Left lung (tissue), 10 donors: ENCODE measurements around the gene CYP4F12. TPM values are rescaled to one million over a fixed set of nuclear protein-coding genes. Genes with fewer than 3 reads are reported as not detected.

Experiments
- ATAC-seq: fragments of 200-7000 bp; cut with Tn5 transposase; one replicate; pipeline ENCODE4 v1.9.1; 2020; ENCODE audit warnings: moderate library complexity
- DNase-seq, 4 donors: peaks; one replicate each; pipeline ENCODE4 v3.0.0-alpha.2; 2013 to 2020
- H3K27ac ChIP-seq, 2 donors: fragments of 200-600 bp; sonication (generic) in 1 of 2; one replicate each; pipeline versions ENCODE4 v1.5.0 to v1.8.0; 2020 to 2021
- H3K27me3 ChIP-seq, 2 donors: fragments of 200-600 bp; sonication (generic) in 1 of 2; one replicate each; pipeline versions ENCODE4 v1.5.0 to v1.8.0; 2020 to 2021
- H3K36me3 ChIP-seq, 2 donors: fragments of 200-600 bp; sonication (generic) in 1 of 2; one replicate each; pipeline versions ENCODE4 v1.5.0 to v1.8.0; 2020 to 2021
- H3K4me1 ChIP-seq, 2 donors: fragments of 200-600 bp; one replicate each; pipeline ENCODE4 v1.8.0; 2021
- H3K4me3 ChIP-seq, 2 donors: fragments of 200-600 bp; sonication (generic) in 1 of 2; one replicate each; pipeline versions ENCODE4 v1.5.0 to v1.8.0; 2020 to 2021; ENCODE audit warnings: mild to moderate bottlenecking in 1 of 2
- H3K9me3 ChIP-seq, 2 donors: fragments of 200-600 bp; sonication (generic) in 1 of 2; one replicate each; pipeline versions ENCODE4 v1.5.0 to v1.8.0; 2020 to 2021
- intact Hi-C, 2 donors: fragments of 100-400 bp; cut with DNase I; formaldehyde crosslinking; loops; one replicate each; pipeline versions ENCODE4 v1.11.2 to v1.14.2; 2022
- polyA plus RNA-seq, 6 donors: library from polyadenylated mRNA; unstranded; fragments of 120-200 nt; gene quantifications; one replicate each; pipeline ENCODE4 v1.2.1, GENCODE V29; 2013; ENCODE audit not compliant: insufficient read length in 6 of 6
- total RNA-seq, 2 donors: library from RNA; stranded (reverse); fragmentation: NEBNext Ultra II Directional; extraction: Animal tissue kit (Norgen Biotek cat#: 25700); gene quantifications; one replicate each; pipeline ENCODE4 v1.2.1, GENCODE V29; 2021
- TF ChIP-seq, protein P1 (sequence below), 2 donors: fragments of 200-600 bp; sonication (generic) in 1 of 2; IDR thresholded peaks; one replicate each; pipeline versions ENCODE4 v1.5.0 to v1.8.0; 2021; ENCODE audit warnings: antibody characterized with exemption in 2 of 2
- donor health status: DM: no; HTN: yes; CAD: no.
- donor health status: DM: no; HTN: no; CAD: no.

The CYP4F12 gene
- total and polyA plus RNA-seq, 8 donors, result 3.8 to 15.8 (median 9.9) TPM

DNA sequence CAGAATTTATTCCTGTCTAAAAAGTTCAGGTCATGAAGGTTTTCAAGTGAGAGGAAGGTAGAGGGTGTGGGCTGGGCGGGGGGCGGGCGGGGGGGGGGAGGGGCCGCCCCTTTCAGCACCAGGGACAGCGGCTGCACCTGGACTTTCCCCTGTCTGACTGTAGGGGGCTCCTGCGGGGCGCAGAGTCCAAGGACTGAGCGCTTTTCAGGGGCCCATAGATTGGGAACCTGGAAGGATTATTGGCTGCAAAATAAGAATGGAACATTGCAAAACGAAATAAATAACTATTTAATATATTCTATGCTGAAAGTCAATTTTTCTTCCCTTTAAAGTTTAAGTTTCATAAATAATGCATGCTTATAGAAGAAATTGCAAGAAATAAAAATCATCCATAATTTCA is 41.1 kb upstream of the CYP4F12 start:
- Histone ChIP-seq H3K9me3 (no peaks in the 10 kb centered on the region), H3K27ac (no peak overlapping the region), H3K27me3 (peaks cover 0 to 47% of the 10 kb centered on the region in 2 donors), H3K36me3 (no peaks in the 10 kb centered on the region), H3K4me3 (no peak overlapping the region), H3K4me1 (peaks cover 0 to 22% of the 10 kb centered on the region in 2 donors)
- TF ChIP-seq, protein P1, sequence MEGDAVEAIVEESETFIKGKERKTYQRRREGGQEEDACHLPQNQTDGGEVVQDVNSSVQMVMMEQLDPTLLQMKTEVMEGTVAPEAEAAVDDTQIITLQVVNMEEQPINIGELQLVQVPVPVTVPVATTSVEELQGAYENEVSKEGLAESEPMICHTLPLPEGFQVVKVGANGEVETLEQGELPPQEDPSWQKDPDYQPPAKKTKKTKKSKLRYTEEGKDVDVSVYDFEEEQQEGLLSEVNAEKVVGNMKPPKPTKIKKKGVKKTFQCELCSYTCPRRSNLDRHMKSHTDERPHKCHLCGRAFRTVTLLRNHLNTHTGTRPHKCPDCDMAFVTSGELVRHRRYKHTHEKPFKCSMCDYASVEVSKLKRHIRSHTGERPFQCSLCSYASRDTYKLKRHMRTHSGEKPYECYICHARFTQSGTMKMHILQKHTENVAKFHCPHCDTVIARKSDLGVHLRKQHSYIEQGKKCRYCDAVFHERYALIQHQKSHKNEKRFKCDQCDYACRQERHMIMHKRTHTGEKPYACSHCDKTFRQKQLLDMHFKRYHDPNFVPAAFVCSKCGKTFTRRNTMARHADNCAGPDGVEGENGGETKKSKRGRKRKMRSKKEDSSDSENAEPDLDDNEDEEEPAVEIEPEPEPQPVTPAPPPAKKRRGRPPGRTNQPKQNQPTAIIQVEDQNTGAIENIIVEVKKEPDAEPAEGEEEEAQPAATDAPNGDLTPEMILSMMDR (IDR thresholded peaks at IDR 0.05), result peak in 1 of 2 donors; percentile 16
- intact Hi-C loops, result no loop called here
- ATAC-seq, result peak; percentile 54
- peak in 1 of 4 donors; percentile 18 for DNase-seq

GRCh38 chr19:15633082-15633835 is 39.6 kb upstream of the CYP4F12 start:
- Histone ChIP-seq H3K36me3 (no peaks in the 10 kb centered on the region), H3K4me3 (no peak overlapping the region), H3K4me1 (peaks cover 0 to 22% of the 10 kb centered on the region in 2 donors), H3K27ac (peak overlapping the region in 1 of 2 donors; percentile 64), H3K27me3 (peaks cover 0 to 44% of the 10 kb centered on the region in 2 donors), H3K9me3 (no peaks in the 10 kb centered on the region)
- no peak for ATAC-seq
- intact Hi-C loops, result no loop called here
- TF ChIP-seq, protein P1 (IDR thresholded peaks at IDR 0.05), result no peak
- DNase-seq, result no peak

DNA sequence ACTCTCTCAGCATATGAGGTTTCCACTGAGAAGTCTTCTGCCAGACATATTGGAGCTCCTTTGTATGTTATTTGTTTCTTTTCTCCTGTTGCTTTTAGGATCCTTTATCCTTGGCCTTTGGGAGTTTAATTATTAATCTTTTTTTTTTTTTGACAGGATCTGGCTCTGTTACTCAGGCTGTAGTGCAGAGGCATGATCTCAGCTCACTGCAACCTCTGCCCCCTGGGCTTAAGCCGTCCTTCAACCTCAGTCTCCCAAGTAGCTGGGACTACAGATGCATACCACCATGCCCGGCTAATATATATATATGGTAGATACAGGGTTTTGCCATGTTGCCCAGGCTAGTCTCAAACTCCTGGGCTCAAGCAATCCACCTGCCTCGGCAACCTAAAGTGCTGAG is 38.8 kb upstream of the CYP4F12 start:
- DNase-seq (no peak), ATAC-seq (no peak)
- Histone ChIP-seq H3K36me3 (no peaks in the 10 kb centered on the region), H3K27ac (peak overlapping the region in 1 of 2 donors; percentile 64), H3K4me3 (no peak overlapping the region), H3K9me3 (no peaks in the 10 kb centered on the region), H3K27me3 (peaks cover 0 to 35% of the 10 kb centered on the region in 2 donors), H3K4me1 (peaks cover 0 to 22% of the 10 kb centered on the region in 2 donors)
- TF ChIP-seq, protein P1 (IDR thresholded peaks at IDR 0.05), result no peak
- intact Hi-C loops, result no loop called here

DNA sequence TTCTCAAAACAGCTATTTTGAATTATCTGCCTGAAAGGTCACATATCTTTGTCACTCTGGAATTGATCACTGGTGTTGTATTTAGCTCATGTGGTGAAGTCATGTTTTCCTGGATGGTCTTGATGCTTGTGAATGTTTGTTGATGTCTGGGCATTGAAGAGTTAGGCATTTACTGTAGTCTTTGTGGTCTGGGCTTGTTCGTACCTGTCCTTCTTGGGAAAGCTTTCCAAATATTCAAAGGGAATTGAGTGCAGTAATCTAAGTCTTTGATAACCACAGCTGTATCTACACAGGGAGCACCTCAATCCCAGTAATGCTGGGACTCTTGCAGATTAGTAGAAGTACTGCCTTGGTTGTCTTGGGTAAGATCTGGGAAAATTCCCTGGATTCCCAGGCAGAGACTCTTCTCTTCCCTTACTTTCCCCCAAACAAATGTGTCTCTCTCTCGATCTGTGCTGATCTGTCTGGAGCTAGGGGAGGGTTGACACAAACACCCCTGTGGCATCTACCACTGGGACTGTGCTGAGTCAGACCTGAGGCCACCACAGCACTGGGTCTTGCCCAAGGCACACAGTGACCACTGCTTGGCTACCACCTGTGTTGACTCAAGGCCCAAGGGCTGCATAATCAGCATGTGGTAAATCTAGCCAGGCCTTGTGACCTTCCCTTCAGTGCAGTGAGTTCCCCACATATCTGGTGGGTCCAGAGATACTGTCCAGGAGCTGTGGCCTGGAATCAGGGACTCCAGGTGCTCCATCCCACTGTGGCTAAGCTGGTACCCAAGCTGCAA is 37.7 kb upstream of the CYP4F12 start:
- Histone ChIP-seq H3K36me3 (no peaks in the 10 kb centered on the region), H3K9me3 (no peaks in the 10 kb centered on the region), H3K4me1 (peaks cover 0 to 19% of the 10 kb centered on the region in 2 donors), H3K4me3 (no peak overlapping the region), H3K27ac (peak overlapping the region in 1 of 2 donors; percentile 64), H3K27me3 (peaks cover 0 to 33% of the 10 kb centered on the region in 2 donors)
- TF ChIP-seq, protein P1 (IDR thresholded peaks at IDR 0.05), result no peak
- intact Hi-C loops, result no loop called here
- ATAC-seq (no peak), DNase-seq (no peak)

DNA sequence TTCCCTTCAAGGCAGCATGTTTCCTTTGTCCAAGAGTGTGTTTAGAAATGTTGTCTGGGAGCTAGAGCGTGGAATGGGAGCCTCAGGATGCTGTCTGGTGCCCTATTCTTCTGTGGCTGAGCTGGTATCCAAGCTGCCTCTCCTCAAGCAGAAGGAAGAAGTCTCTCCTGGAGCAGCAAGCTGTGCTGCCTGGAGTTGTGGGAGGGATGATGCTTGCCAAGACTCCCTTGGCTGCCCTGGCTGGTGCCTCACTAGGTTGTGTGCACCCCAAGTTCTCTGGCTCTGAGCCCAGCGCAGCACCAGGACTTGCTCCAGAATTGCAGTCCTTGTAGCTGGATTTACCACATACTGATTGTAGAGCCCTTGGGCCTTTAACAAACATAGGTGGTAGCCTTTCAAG is 36.9 kb upstream of the CYP4F12 start:
- Histone ChIP-seq H3K4me1 (peaks cover 0 to 27% of the 10 kb centered on the region in 2 donors), H3K27ac (peak overlapping the region in 1 of 2 donors; percentile 64), H3K27me3 (peaks cover 0 to 25% of the 10 kb centered on the region in 2 donors), H3K4me3 (no peak overlapping the region), H3K9me3 (no peaks in the 10 kb centered on the region), H3K36me3 (no peaks in the 10 kb centered on the region)
- ATAC-seq, result no peak
- TF ChIP-seq, protein P1 (IDR thresholded peaks at IDR 0.05), result no peak
- intact Hi-C loops, result no loop called here
- no peak for DNase-seq
